K562 (cell line): Measurements from ENCODE around the gene ADAMTS14.

Source experiments
- CHD2 ChIP-seq: IDR thresholded peaks from 2 replicates; pipeline ENCODE4 v1.6.1; 2011; ENCODE audit warnings: low read depth, low read length
- HDAC6 ChIP-seq: IDR thresholded peaks from 2 replicates; pipeline ENCODE4 v1.6.1; 2012; ENCODE audit warnings: low read depth, mild to moderate bottlenecking, control low read depth, inconsistent platforms, low read length, moderate library complexity
- MECOM ChIP-seq: fragments of 250-450 bp; sonication (Bioruptor Pico); IDR thresholded peaks from 2 replicates; pipeline ENCODE4 v1.8.0; 2022; ENCODE audit warnings: inconsistent platforms
- SMAD1 ChIP-seq: fragments of 150-350 bp; IDR thresholded peaks from 2 replicates; pipeline ENCODE4 v1.6.1; 2014; ENCODE audit warnings: low read length, low read depth; ENCODE audit not compliant: partially characterized antibody
- SP1 ChIP-seq: sonication (generic); formaldehyde crosslinking; IDR thresholded peaks from 2 replicates; pipeline ENCODE4 v1.8.1; 2022; ENCODE audit warnings: mild to moderate bottlenecking, missing genetic modification reagents
- ZFP1 ChIP-seq: fragments of 450-650 bp; formaldehyde crosslinking; IDR thresholded peaks from 2 replicates; pipeline ENCODE4 v1.4.0; 2020; ENCODE audit warnings: mild to moderate bottlenecking, mixed read lengths
- ZNF274 ChIP-seq: IDR thresholded peaks from 2 replicates; pipeline ENCODE4 v1.6.1; 2011; ENCODE audit warnings: low read depth, mild to moderate bottlenecking, low read length, moderate library complexity, borderline replicate concordance
- ZNF318 ChIP-seq, 2 experiments: fragments of 450-650 bp; IDR thresholded peaks; 2 replicates each; pipeline ENCODE4 v1.6.1; 2016; ENCODE audit warnings: mild to moderate bottlenecking in 2 of 2, borderline replicate concordance in 1 of 2, low read depth in 1 of 2, moderate library complexity in 1 of 2
- TF ChIP-seq, protein P1 (sequence below), 3 experiments: IDR thresholded peaks in 2 of 3; conservative IDR thresholded peaks in 1 of 3; 2 replicates each; pipeline ENCODE4 v1.5.1; 2011 to 2012; ENCODE audit warnings: low read length in 3 of 3, mild to moderate bottlenecking in 3 of 3, control low read depth in 2 of 3, improper control_type of control experiment in 1 of 3, inconsistent platforms in 1 of 3, low read depth in 1 of 3, mixed read lengths in 1 of 3, moderate library complexity in 1 of 3; ENCODE audit not compliant: insufficient read depth in 2 of 3
- TF ChIP-seq, protein P2 (sequence below): sonication (generic); formaldehyde crosslinking; IDR thresholded peaks from 2 replicates; pipeline ENCODE4 v1.8.1; 2022; ENCODE audit warnings: missing genetic modification reagents
- TF ChIP-seq, protein P3 (sequence below): sonication (generic); formaldehyde crosslinking; IDR thresholded peaks from 2 replicates; pipeline ENCODE4 v1.5.0; 2020; ENCODE audit warnings: missing genetic modification reagents
- TF ChIP-seq, protein P4 (sequence below): sonication (generic); formaldehyde crosslinking; IDR thresholded peaks from 2 replicates; pipeline ENCODE4 v1.8.0; 2023; ENCODE audit warnings: missing genetic modification reagents, mild to moderate bottlenecking, borderline replicate concordance

DNA sequence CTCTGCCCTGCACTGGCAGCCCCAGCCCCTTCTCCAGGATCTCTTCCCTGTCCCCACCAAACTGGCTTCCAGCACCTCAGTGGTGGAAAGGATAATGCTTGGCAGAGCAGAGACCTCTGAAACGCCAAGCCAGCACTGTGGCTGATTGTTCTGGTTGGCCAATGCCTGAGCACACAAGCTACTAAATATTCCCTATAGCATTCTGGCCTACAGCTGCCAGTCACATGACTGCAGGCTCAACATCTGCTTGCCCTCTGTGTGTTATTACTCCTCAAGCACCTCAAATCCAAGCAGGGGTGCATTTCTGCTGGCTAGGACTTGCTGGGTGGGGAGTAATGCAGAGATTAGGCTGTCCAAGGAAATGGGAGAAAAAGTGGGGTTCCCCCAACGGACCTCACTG lies 106.8 kb downstream of the ADAMTS14 start:
- TF ChIP-seq, protein P1, sequence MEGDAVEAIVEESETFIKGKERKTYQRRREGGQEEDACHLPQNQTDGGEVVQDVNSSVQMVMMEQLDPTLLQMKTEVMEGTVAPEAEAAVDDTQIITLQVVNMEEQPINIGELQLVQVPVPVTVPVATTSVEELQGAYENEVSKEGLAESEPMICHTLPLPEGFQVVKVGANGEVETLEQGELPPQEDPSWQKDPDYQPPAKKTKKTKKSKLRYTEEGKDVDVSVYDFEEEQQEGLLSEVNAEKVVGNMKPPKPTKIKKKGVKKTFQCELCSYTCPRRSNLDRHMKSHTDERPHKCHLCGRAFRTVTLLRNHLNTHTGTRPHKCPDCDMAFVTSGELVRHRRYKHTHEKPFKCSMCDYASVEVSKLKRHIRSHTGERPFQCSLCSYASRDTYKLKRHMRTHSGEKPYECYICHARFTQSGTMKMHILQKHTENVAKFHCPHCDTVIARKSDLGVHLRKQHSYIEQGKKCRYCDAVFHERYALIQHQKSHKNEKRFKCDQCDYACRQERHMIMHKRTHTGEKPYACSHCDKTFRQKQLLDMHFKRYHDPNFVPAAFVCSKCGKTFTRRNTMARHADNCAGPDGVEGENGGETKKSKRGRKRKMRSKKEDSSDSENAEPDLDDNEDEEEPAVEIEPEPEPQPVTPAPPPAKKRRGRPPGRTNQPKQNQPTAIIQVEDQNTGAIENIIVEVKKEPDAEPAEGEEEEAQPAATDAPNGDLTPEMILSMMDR (IDR thresholded peaks at IDR 0.05 in 2 of 3, conservative IDR thresholded peaks at IDR 0.05 in 1 of 3; ENCODE audit: insufficient read depth in 2 of 3, low read depth in 1 of 3, low read length in 3 of 3): no peak
- TF ChIP-seq CHD2: no peak
- no peak for TF ChIP-seq SMAD1
- no peak for TF ChIP-seq HDAC6
- TF ChIP-seq, protein P2, sequence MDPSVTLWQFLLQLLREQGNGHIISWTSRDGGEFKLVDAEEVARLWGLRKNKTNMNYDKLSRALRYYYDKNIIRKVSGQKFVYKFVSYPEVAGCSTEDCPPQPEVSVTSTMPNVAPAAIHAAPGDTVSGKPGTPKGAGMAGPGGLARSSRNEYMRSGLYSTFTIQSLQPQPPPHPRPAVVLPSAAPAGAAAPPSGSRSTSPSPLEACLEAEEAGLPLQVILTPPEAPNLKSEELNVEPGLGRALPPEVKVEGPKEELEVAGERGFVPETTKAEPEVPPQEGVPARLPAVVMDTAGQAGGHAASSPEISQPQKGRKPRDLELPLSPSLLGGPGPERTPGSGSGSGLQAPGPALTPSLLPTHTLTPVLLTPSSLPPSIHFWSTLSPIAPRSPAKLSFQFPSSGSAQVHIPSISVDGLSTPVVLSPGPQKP (CRISPR knock-in tag): no peak
- no peak for TF ChIP-seq ZFP1 (CRISPR knock-in tag)
- TF ChIP-seq SP1 (CRISPR knock-in tag): no peak
- TF ChIP-seq MECOM (CRISPR knock-in tag): no peak
- TF ChIP-seq, protein P3, sequence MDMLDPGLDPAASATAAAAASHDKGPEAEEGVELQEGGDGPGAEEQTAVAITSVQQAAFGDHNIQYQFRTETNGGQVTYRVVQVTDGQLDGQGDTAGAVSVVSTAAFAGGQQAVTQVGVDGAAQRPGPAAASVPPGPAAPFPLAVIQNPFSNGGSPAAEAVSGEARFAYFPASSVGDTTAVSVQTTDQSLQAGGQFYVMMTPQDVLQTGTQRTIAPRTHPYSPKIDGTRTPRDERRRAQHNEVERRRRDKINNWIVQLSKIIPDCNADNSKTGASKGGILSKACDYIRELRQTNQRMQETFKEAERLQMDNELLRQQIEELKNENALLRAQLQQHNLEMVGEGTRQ (CRISPR knock-in tag): no peak
- no peak for TF ChIP-seq ZNF318 (IDR thresholded peaks at IDR 0.05; ENCODE audit: borderline replicate concordance in 1 of 2, low read depth in 1 of 2)
- no peak for TF ChIP-seq ZNF274
- TF ChIP-seq, protein P4, sequence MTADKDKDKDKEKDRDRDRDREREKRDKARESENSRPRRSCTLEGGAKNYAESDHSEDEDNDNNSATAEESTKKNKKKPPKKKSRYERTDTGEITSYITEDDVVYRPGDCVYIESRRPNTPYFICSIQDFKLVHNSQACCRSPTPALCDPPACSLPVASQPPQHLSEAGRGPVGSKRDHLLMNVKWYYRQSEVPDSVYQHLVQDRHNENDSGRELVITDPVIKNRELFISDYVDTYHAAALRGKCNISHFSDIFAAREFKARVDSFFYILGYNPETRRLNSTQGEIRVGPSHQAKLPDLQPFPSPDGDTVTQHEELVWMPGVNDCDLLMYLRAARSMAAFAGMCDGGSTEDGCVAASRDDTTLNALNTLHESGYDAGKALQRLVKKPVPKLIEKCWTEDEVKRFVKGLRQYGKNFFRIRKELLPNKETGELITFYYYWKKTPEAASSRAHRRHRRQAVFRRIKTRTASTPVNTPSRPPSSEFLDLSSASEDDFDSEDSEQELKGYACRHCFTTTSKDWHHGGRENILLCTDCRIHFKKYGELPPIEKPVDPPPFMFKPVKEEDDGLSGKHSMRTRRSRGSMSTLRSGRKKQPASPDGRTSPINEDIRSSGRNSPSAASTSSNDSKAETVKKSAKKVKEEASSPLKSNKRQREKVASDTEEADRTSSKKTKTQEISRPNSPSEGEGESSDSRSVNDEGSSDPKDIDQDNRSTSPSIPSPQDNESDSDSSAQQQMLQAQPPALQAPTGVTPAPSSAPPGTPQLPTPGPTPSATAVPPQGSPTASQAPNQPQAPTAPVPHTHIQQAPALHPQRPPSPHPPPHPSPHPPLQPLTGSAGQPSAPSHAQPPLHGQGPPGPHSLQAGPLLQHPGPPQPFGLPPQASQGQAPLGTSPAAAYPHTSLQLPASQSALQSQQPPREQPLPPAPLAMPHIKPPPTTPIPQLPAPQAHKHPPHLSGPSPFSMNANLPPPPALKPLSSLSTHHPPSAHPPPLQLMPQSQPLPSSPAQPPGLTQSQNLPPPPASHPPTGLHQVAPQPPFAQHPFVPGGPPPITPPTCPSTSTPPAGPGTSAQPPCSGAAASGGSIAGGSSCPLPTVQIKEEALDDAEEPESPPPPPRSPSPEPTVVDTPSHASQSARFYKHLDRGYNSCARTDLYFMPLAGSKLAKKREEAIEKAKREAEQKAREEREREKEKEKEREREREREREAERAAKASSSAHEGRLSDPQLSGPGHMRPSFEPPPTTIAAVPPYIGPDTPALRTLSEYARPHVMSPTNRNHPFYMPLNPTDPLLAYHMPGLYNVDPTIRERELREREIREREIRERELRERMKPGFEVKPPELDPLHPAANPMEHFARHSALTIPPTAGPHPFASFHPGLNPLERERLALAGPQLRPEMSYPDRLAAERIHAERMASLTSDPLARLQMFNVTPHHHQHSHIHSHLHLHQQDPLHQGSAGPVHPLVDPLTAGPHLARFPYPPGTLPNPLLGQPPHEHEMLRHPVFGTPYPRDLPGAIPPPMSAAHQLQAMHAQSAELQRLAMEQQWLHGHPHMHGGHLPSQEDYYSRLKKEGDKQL (CRISPR knock-in tag): no peak
